NB4 (cell line): ENCODE measurements around the gene NFAM1.

Source experiments
- DNase-seq: peaks from one replicate; pipeline ENCODE4 v3.0.0; 2010; ENCODE audit warnings: low read depth
- H3K4me3 ChIP-seq: one replicate; pipeline ENCODE4 v1.5.1; 2011; ENCODE audit warnings: mild to moderate bottlenecking, low read depth, low read length, moderate library complexity
- MYC ChIP-seq: IDR thresholded peaks from 2 replicates; pipeline ENCODE4 v1.6.1; 2011; ENCODE audit warnings: low read depth, low read length
- POLR2A ChIP-seq: IDR thresholded peaks from 2 replicates; pipeline ENCODE4 v1.6.1; 2011; ENCODE audit warnings: mild to moderate bottlenecking; ENCODE audit not compliant: insufficient read length; ENCODE audit errors: extremely low read depth
- TF ChIP-seq, protein P1 (sequence below): IDR thresholded peaks from one replicate; pipeline ENCODE4 v1.5.1; 2012; ENCODE audit warnings: low read depth, low read length
- TF ChIP-seq, protein P2 (sequence below): IDR thresholded peaks from 2 replicates; pipeline ENCODE4 v1.6.1; 2011; ENCODE audit warnings: low read depth, low read length

The NFAM1 gene

GRCh38 chr22:42442748-42443147 is 10.5 kb upstream of the NFAM1 start:
- no peak for DNase-seq
- TF ChIP-seq, protein P1, sequence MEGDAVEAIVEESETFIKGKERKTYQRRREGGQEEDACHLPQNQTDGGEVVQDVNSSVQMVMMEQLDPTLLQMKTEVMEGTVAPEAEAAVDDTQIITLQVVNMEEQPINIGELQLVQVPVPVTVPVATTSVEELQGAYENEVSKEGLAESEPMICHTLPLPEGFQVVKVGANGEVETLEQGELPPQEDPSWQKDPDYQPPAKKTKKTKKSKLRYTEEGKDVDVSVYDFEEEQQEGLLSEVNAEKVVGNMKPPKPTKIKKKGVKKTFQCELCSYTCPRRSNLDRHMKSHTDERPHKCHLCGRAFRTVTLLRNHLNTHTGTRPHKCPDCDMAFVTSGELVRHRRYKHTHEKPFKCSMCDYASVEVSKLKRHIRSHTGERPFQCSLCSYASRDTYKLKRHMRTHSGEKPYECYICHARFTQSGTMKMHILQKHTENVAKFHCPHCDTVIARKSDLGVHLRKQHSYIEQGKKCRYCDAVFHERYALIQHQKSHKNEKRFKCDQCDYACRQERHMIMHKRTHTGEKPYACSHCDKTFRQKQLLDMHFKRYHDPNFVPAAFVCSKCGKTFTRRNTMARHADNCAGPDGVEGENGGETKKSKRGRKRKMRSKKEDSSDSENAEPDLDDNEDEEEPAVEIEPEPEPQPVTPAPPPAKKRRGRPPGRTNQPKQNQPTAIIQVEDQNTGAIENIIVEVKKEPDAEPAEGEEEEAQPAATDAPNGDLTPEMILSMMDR = no peak
- TF ChIP-seq, protein P2, sequence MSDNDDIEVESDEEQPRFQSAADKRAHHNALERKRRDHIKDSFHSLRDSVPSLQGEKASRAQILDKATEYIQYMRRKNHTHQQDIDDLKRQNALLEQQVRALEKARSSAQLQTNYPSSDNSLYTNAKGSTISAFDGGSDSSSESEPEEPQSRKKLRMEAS = no peak
- TF ChIP-seq POLR2A (no peak), MYC (no peak)
- no peak overlapping the region for H3K4me3 ChIP-seq

DNA sequence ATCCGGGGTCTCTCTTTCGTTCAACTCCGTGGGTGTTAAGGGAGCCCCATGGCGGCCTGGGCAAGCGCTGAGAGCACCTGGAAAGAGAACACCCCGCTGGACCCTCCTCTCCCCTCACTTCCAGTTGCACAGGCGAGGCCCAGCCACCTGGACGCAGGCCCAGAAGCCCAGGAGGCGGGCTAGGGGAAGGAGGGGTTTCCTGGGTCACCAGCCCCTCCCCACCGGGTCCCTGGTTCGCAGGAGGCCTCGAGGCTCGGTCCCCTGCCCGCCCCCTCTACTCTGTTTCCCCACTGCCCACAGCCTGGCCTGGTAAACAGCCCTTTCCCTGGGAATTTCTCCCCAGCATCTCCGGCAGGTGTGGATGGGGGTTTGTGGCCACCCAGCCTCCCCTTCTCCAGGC is 8.5 kb upstream of the NFAM1 start:
- no peak for DNase-seq
- TF ChIP-seq MYC (no peak), POLR2A (no peak)
- TF ChIP-seq, protein P1 = no peak
- TF ChIP-seq, protein P2 = no peak
- peak overlapping the region; percentile 42 for H3K4me3 ChIP-seq

GRCh38 chr22:42439821-42440674 is 7.8 kb upstream of the NFAM1 start:
- peak; percentile 78 for DNase-seq
- peak overlapping the region; percentile 42 for H3K4me3 ChIP-seq
- TF ChIP-seq, protein P1 = no peak
- 0 out of 2 replicates have a peak, but pooled peaks have one; percentile 15 for TF ChIP-seq MYC
- TF ChIP-seq, protein P2 = peak; percentile 34; the same call in 1 of the 2 replicates

GRCh38 chr22:42439021-42439567 is 6.9 kb upstream of the NFAM1 start:
- DNase-seq = peak; percentile 25

GRCh38 chr22:42438293-42438650 is 6.1 kb upstream of the NFAM1 start:
- peak overlapping the region; percentile 49 for H3K4me3 ChIP-seq

More at GRCh38 chr22:42439021-42439567, 6.9 kb upstream of the NFAM1 start:
- H3K4me3 ChIP-seq = no peak overlapping the region
- TF ChIP-seq, protein P2 = no peak
- TF ChIP-seq, protein P1 = no peak
- no peak for TF ChIP-seq POLR2A

More at GRCh38 chr22:42438293-42438650, 6.1 kb upstream of the NFAM1 start:
- TF ChIP-seq, protein P1 = no peak
- TF ChIP-seq, protein P2 = no peak
- TF ChIP-seq MYC (no peak), POLR2A (no peak)
- no peak for DNase-seq
